GM21423 (cell line): Measurements from ENCODE around the gene CACNA1I.

Source experiments
- ATAC-seq: cut with Tn5 transposase; IDR thresholded peaks from one replicate; pipeline ENCODE4 v1.9.1; 2021; ENCODE audit warnings: mild to moderate bottlenecking, moderate library complexity; ENCODE audit not compliant: unreplicated experiment

CACNA1I gene

GRCh38 chr22:39686776-39687525 is 116.4 kb downstream of the CACNA1I start:
- no peak for ATAC-seq

DNA sequence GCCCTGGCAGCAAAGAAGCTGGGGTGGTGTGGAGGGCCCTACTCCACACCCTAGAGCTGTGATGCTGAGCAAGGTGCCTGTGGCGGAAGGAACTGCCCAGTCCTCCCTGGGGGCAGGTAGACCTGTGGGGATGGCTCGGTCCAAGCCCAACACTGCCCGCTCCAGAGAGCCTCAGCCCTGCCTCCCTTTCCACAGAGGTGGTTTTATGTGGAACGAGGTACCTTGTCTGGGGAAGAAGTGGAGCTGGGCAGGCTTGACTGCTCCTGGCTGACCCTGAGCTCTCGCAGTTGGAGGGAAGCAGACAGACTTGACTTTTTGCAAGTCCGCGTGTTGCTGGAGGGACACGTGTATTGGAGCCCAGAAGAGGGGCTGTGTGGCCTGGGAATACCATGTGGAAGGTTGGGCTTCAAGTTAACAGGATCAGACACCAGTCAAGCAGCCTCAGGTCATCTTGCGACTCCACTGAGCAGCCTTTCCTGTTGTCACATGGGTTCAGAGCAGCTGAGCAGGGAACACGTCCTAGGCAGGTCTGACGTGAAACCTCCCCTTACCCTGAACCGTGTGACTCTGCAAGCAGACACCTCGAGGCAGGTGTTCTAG is 117.7 kb downstream of the CACNA1I start:
- no peak for ATAC-seq

GRCh38 chr22:39689421-39689820 is 118.9 kb downstream of the CACNA1I start:
- no peak for ATAC-seq

DNA sequence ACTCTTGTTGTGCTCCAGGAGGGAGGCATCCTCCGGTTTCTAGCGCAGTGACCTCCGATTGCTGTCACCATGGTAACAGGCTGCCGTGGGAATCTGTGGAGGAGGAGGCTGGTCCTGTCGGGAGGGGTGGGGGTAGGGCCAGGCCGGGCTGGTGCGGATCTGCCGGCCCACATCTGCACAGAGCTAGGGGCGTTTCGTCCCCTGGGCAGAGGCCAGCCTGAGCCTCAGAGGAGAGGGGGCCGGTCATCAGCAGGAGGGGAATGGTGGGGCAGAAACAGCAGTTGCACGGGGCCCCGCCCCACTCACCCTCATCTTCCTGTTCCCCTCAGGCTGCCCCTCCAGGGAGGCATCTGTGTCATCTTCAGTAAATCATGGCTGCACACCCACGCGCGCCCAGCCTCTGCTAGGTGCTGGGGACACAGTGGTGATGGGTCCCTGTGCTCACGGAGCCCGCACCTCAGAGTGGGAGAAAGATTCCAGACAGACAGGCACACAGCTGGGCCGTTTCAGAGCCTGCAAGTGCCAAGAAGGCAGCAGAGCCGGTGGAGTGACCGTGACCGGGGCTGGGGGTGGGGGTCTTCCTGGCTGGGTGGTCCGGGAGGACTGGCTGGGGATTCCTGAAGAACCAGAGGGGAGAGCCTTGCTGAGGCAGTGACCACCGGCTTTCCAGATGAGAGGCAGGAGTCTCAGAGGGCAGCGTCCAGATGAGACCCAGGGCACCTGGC is 120.5 kb downstream of the CACNA1I start:
- no peak for ATAC-seq

GRCh38 chr22:39693943-39694500 is 123.5 kb downstream of the CACNA1I start:
- no peak for ATAC-seq

- no peak for ATAC-seq
Observed at GRCh38 chr22:39697790-39698430, 127.4 kb downstream of the CACNA1I start.

DNA sequence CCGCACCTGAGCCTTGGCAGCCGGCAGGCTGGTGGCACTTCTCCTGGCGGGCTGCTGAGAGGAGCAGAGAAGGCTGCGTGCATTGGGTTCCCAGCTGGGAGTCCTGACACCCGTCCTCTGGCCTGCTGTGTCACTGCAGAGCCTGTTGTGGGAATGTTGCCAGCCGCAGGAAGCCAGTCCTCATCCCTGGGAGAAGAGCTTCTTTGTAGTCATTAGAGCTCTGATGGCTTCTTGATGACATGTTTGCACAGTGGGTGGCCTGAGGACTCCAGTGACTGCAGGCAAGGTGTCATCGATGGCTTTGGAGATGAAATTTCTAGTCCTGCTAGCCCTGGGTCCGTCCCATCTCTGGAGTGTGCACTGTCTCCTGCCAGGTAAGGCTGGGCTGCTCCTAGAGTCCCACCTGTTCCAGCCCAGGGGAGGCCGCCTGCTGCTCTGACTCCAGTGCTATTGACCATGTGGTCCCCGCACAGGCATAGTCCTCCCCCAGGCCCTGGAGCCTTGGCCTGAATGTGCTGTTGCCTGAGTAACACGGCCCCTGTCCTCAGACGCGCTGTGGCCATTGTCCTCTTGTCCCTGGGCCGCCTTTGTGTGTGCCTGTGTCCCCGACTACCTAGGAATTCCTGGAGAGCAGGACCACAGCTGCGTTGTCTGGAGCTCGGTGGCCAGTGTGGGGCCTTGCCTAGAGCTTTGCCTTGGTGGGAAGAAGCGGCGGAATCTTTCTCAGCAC is 129.2 kb downstream of the CACNA1I start:
- ATAC-seq: no peak

DNA sequence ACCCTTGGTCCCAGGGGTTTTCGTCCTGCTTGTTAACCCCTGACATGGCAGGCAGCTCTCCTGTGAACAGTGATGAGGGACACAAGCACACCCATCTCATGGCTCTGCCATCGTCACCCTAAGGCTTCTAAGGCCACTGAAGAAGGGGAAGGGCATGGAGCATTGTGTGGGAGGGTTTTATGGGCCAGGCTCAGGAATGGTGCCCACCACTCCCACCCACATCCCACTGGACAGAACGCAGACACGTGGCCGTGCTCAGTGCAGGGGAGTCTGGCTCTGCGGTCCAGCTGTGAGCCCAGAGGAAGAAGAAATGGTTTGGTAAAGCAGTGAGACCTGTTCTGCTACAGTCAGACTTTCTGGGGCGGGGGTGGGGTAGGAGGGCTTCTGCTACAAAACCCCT is 130.0 kb downstream of the CACNA1I start:
- ATAC-seq: no peak

GRCh38 chr22:39703091-39703490 is 132.5 kb downstream of the CACNA1I start:
- no peak for ATAC-seq

- ATAC-seq: no peak
Observed at GRCh38 chr22:39703928-39704639, 133.5 kb downstream of the CACNA1I start.

DNA sequence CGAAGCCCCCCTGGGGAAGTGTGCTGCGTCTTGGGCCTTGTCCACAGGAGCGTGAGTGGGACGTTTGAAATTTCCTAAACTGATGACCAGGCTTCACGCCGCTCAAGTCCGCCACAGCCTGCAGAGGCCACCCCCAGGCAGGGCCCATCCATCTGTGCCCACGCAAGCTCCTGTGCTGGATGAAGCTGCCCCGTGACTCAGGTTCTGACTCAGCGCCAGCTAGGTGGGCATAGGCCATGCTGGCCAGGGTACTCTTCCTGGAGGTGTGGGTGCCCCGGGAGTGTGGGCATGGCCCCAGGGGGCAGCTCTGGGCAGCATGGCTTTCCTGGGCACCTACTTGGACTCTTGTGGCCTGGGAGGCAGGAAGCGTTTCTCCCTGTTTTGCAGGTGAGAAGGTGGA is 134.8 kb downstream of the CACNA1I start:
- ATAC-seq: no peak

- no peak for ATAC-seq
Observed at GRCh38 chr22:39706376-39707140, 136.0 kb downstream of the CACNA1I start.

DNA sequence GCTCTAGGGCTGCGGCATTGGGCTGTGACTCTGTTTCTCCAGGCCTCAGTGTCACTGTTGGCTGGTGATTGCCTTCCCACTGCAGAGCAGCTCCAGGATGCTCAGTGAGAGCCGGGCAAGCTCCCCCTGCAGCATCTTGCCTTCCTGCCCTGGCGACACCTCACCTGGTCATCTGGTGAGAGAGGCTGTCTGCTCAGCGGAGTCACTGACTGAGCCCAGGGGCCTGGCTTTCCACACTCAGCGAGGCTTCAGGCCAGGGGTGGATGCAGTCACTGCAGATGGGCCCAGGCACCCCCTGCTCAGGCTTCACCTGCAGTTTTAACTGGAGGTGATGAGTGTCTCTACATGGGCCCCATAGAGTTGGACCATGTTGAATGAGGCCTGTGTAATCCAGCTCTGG is 136.8 kb downstream of the CACNA1I start:
- ATAC-seq: no peak

- ATAC-seq: no peak
Observed at GRCh38 chr22:39707816-39708215, 137.3 kb downstream of the CACNA1I start.

GRCh38 chr22:39710380-39711150 is 140.0 kb downstream of the CACNA1I start:
- ATAC-seq: no peak

GRCh38 chr22:39712081-39712480 is 141.5 kb downstream of the CACNA1I start:
- no peak for ATAC-seq

DNA sequence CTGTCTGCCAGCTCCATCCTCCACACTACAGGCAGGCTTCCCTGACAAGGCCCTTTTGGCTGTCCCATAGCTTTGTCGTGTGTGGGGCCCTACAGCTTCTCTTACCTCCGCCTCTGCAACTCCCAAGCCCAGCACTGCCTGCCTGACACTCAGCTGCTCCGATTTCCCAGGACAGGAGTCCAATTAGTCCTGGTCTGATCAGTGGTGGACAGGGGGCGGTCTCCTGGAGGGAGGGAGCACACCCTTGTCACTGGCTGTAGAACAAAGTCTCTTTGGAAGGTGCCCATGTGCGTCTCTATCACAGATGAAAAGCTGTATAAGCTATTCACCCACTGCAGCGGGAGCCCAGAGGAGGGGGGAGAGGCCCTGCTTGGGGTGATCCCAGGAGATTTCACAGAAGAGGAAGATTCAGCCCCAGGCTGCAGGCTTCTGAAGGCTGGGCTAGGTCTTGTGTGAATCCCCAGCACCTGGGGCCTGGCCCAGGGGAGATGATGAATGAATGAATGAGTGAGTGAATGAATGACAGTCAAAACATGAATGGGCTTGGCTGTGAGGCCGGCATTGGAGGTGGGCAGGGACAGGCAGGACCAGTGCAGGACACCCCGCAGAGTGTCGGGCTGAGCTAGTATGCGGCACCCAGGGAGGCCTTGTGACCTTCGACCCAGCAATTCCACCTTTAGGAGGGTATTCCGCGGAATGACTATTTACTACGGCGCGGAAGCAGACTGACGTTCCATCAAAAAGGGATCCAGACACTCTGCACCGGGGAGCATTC is 142.4 kb downstream of the CACNA1I start:
- no peak for ATAC-seq
